ENCODE results near the gene MACROH2A2. TPM values are rescaled to one million over a fixed set of nuclear protein-coding genes. Genes with fewer than 3 reads are reported as not detected.

The MACROH2A2 gene
- total and polyA plus RNA-seq, 2 of the 13 experiments (the other 11 are each of a cell fraction or from before 2014, with no cell fraction given), result 9.8 to 43.1 TPM

DNA sequence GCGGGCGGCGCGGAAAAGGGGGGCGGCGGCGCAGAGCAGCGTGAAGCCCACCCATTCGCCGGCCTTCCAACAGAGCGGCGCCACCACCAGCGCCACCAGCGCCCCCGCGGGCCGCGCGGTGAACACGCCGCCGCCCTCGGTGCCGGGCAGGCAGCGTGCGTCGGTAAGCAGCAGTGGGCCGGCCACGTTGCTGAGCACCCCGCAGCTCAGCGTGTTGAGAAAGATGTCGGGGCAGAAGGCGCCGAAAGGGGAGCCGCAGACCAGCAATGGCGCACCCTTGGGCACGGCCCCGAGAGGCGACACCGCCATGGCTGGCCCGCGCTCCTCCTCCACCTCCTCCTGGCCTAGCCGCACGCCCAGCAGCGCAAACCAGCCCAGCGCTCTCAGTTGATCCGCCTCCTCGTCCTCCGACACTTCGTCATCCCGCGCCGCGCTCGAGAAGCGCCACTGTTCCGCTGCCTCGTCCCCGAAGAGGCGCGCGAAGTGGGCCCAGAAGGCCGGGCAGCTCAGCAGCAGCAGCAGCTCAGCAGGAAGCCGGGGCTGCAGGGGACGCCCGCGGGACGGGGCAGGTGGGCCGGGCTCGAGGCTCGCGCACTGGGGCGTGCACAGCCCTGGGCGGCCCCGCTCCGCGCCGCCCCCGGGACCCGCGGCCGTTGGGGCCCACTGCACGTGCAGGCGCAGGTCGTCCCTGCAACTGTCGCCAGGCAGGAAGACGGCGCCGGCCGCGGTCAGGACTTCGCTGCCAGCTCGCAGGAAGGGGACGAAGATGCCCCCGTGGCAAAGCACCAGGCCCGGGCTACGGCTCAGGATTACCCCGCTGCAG, 93.2 kb downstream of the MACROH2A2 start (continued):
- TF ChIP-seq TFE3 (CRISPR knock-in tag; IDR thresholded peaks at IDR 0.05) (no peak), ZBTB44 (CRISPR knock-in tag; IDR thresholded peaks at IDR 0.05) (no peak), ATF7-NPFF (CRISPR knock-in tag; IDR thresholded peaks at IDR 0.05; ENCODE audit: low read depth) (peak; percentile 83), ZNF136 (CRISPR knock-in tag; IDR thresholded peaks at IDR 0.05; ENCODE audit: low read depth) (no peak), YEATS2 (CRISPR knock-in tag; IDR thresholded peaks at IDR 0.05; ENCODE audit: borderline replicate concordance) (no peak), TRAFD1 (CRISPR knock-in tag; IDR thresholded peaks at IDR 0.05; ENCODE audit: borderline replicate concordance) (no peak), MIER2 (CRISPR knock-in tag; IDR thresholded peaks at IDR 0.05) (no peak), ZNF432 (CRISPR knock-in tag; IDR thresholded peaks at IDR 0.05; ENCODE audit: borderline replicate concordance) (no peak), ZSCAN21 (CRISPR knock-in tag; IDR thresholded peaks at IDR 0.05; ENCODE audit: borderline replicate concordance) (peak; percentile 35; the same call in 1 of the 2 replicates), ZNF646 (CRISPR knock-in tag; IDR thresholded peaks at IDR 0.05) (no peak), SMAD3 (CRISPR knock-in tag; IDR thresholded peaks at IDR 0.05) (no peak), HNRNPK (IDR thresholded peaks at IDR 0.05; ENCODE audit: low read depth, low read length, poor library complexity, severe bottlenecking) (no peak), TBP (CRISPR knock-in tag; IDR thresholded peaks at IDR 0.05) (no peak), KAT2B (IDR thresholded peaks at IDR 0.05; ENCODE audit: borderline replicate concordance, low read depth, low read length) (no peak)
- TF ChIP-seq, protein P1, sequence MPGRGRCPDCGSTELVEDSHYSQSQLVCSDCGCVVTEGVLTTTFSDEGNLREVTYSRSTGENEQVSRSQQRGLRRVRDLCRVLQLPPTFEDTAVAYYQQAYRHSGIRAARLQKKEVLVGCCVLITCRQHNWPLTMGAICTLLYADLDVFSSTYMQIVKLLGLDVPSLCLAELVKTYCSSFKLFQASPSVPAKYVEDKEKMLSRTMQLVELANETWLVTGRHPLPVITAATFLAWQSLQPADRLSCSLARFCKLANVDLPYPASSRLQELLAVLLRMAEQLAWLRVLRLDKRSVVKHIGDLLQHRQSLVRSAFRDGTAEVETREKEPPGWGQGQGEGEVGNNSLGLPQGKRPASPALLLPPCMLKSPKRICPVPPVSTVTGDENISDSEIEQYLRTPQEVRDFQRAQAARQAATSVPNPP (CRISPR knock-in tag; IDR thresholded peaks at IDR 0.05), result peak; percentile 80; the same call in 1 of the 2 replicates
